HAP-1 (cell line): ENCODE results near the gene WDR70.
"Not testable (repeated sequence)": the region's sequence is repeated elsewhere in the genome, so short reads cannot be mapped to it uniquely, and the experiment has no call there.

Experiments
- DNase-seq, 2 experiments: peaks; one replicate each; pipeline ENCODE4 v3.0.0-alpha.2; 2016 to 2020; ENCODE audit warnings: low spot score in 2 of 2
- H3K27me3 ChIP-seq: fragments of 250-450 bp; sonication (Bioruptor Pico); 2 replicates; pipeline ENCODE4 v1.5.1; 2020; ENCODE audit warnings: low read depth, mild to moderate bottlenecking, moderate library complexity
- H3K36me3 ChIP-seq: fragments of 250-450 bp; sonication (Bioruptor Pico); replicated peaks from 2 replicates; pipeline ENCODE4 v1.5.1; 2020; ENCODE audit warnings: mild to moderate bottlenecking
- H3K4me1 ChIP-seq: fragments of 250-450 bp; sonication (Bioruptor Pico); 2 replicates; pipeline ENCODE4 v1.5.1; 2020; ENCODE audit warnings: mild to moderate bottlenecking
- H3K4me3 ChIP-seq: fragments of 250-450 bp; sonication (Bioruptor Pico); 2 replicates; pipeline ENCODE4 v1.5.1; 2020; ENCODE audit warnings: mild to moderate bottlenecking, moderate library complexity
- H3K9me3 ChIP-seq: fragments of 250-450 bp; sonication (Bioruptor Pico); 2 replicates; pipeline ENCODE4 v1.5.1; 2020; ENCODE audit warnings: mild to moderate bottlenecking, moderate library complexity
- in situ Hi-C: fragments of 300-500 bp; cut with MboI; formaldehyde crosslinking; loops from 3 replicates; pipeline ENCODE4 v1.14.3; 2020; ENCODE audit warnings: low sequenced_read_pairs, inconsistent platforms, mixed read lengths

WDR70 gene

GRCh38 chr5:37511646-37512045, 132.5 kb downstream of the WDR70 start:
- in situ Hi-C loops, result loop anchor here (25.0 kb wide), 1 partner anchor 99 kb away; no protein-coding TSS in a partner anchor
- Histone ChIP-seq H3K27me3 (no peaks in the 10 kb centered on the region), H3K4me1 (no peaks in the 10 kb centered on the region), H3K36me3 (no peaks in the 10 kb centered on the region), H3K4me3 (no peak overlapping the region), H3K9me3 (no peaks in the 10 kb centered on the region)
- no peak for DNase-seq

GRCh38 chr5:37514946-37515345, 135.8 kb downstream of the WDR70 start:
- Histone ChIP-seq H3K9me3 (no peaks in the 10 kb centered on the region), H3K4me1 (no peaks in the 10 kb centered on the region), H3K36me3 (no peaks in the 10 kb centered on the region), H3K27me3 (no peaks in the 10 kb centered on the region), H3K4me3 (no peak overlapping the region)
- in situ Hi-C loops, result loop anchor here (25.0 kb wide), 1 partner anchor 103 kb away; no protein-coding TSS in a partner anchor
- DNase-seq, result no peak

- DNase-seq, result no peak
- H3K27me3 ChIP-seq, result no peaks in the 10 kb centered on the region
- in situ Hi-C loops, result loop anchor here (25.0 kb wide), 1 partner anchor 105 kb away; no protein-coding TSS in a partner anchor
- no peaks in the 10 kb centered on the region for H3K36me3 ChIP-seq
- no peaks in the 10 kb centered on the region for H3K4me1 ChIP-seq
- H3K9me3 ChIP-seq, result no peaks in the 10 kb centered on the region
- no peak overlapping the region for H3K4me3 ChIP-seq
Measured at GRCh38 chr5:37517686-37518085, 138.6 kb downstream of the WDR70 start.

- H3K36me3 ChIP-seq, DNase-seq, H3K4me3 ChIP-seq, H3K4me1 ChIP-seq, H3K9me3 ChIP-seq, H3K27me3 ChIP-seq: not testable (repeated sequence)
- in situ Hi-C loops, result loop anchor here (25.0 kb wide), 1 partner anchor 106 kb away; no protein-coding TSS in a partner anchor
Measured at GRCh38 chr5:37518356-37518755, 139.2 kb downstream of the WDR70 start.

- Histone ChIP-seq H3K4me1 (no peaks in the 10 kb centered on the region), H3K9me3 (no peaks in the 10 kb centered on the region), H3K4me3 (no peak overlapping the region), H3K27me3 (no peaks in the 10 kb centered on the region), H3K36me3 (no peaks in the 10 kb centered on the region)
- in situ Hi-C loops, result loop anchor here (25.0 kb wide), 1 partner anchor 107 kb away; no protein-coding TSS in a partner anchor
- DNase-seq, result no peak
Measured at GRCh38 chr5:37519304-37519703, 140.2 kb downstream of the WDR70 start.

- in situ Hi-C loops, result loop anchor here (25.0 kb wide), 1 partner anchor 108 kb away; no protein-coding TSS in a partner anchor
- Histone ChIP-seq H3K4me1 (no peaks in the 10 kb centered on the region), H3K36me3 (no peaks in the 10 kb centered on the region), H3K9me3 (no peaks in the 10 kb centered on the region), H3K27me3 (no peaks in the 10 kb centered on the region), H3K4me3 (no peak overlapping the region)
- no peak for DNase-seq
Measured at GRCh38 chr5:37519807-37520206, 140.7 kb downstream of the WDR70 start.

GRCh38 chr5:37520811-37521210, 141.7 kb downstream of the WDR70 start:
- Histone ChIP-seq H3K36me3 (no peaks in the 10 kb centered on the region), H3K9me3 (no peaks in the 10 kb centered on the region), H3K4me1 (no peaks in the 10 kb centered on the region), H3K27me3 (no peaks in the 10 kb centered on the region), H3K4me3 (no peak overlapping the region)
- DNase-seq, result no peak
- in situ Hi-C loops, result loop anchor here (25.0 kb wide), 1 partner anchor 109 kb away; no protein-coding TSS in a partner anchor

GRCh38 chr5:37532976-37533740, 154.0 kb downstream of the WDR70 start:
- Histone ChIP-seq H3K36me3 (no peaks in the 10 kb centered on the region), H3K4me1 (peaks cover 5% of the 10 kb centered on the region), H3K27me3 (no peaks in the 10 kb centered on the region), H3K9me3 (no peaks in the 10 kb centered on the region), H3K4me3 (no peak overlapping the region)
- DNase-seq, result no peak
- in situ Hi-C loops, result no loop called here

GRCh38 chr5:37533851-37534250, 154.7 kb downstream of the WDR70 start:
- Histone ChIP-seq H3K27me3 (no peaks in the 10 kb centered on the region), H3K4me1 (peaks cover 5% of the 10 kb centered on the region), H3K36me3 (no peaks in the 10 kb centered on the region), H3K4me3 (no peak overlapping the region), H3K9me3 (no peaks in the 10 kb centered on the region)
- in situ Hi-C loops, result no loop called here
- DNase-seq, result no peak

GRCh38 chr5:37539459-37539858, 160.3 kb downstream of the WDR70 start:
- Histone ChIP-seq H3K9me3 (no peaks in the 10 kb centered on the region), H3K27me3 (no peaks in the 10 kb centered on the region), H3K4me3 (no peak overlapping the region), H3K36me3 (no peaks in the 10 kb centered on the region), H3K4me1 (no peaks in the 10 kb centered on the region)
- in situ Hi-C loops, result no loop called here
- DNase-seq, result no peak

GRCh38 chr5:37543216-37543615, 164.1 kb downstream of the WDR70 start:
- Histone ChIP-seq H3K4me3 (no peak overlapping the region), H3K27me3 (no peaks in the 10 kb centered on the region), H3K36me3 (no peaks in the 10 kb centered on the region), H3K9me3 (no peaks in the 10 kb centered on the region), H3K4me1 (no peaks in the 10 kb centered on the region)
- DNase-seq, result no peak
- in situ Hi-C loops, result no loop called here

- no peak for DNase-seq
- Histone ChIP-seq H3K27me3 (no peaks in the 10 kb centered on the region), H3K4me3 (no peak overlapping the region), H3K4me1 (no peaks in the 10 kb centered on the region), H3K9me3 (no peaks in the 10 kb centered on the region), H3K36me3 (no peaks in the 10 kb centered on the region)
- in situ Hi-C loops, result no loop called here
Measured at GRCh38 chr5:37549411-37549810, 170.3 kb downstream of the WDR70 start.

- H3K9me3 ChIP-seq, result no peaks in the 10 kb centered on the region
- in situ Hi-C loops, result no loop called here
- H3K4me3 ChIP-seq, result no peak overlapping the region
- H3K4me1 ChIP-seq, result no peaks in the 10 kb centered on the region
- DNase-seq, result no peak
- H3K36me3 ChIP-seq, result no peaks in the 10 kb centered on the region
- H3K27me3 ChIP-seq, result no peaks in the 10 kb centered on the region
Measured at GRCh38 chr5:37552161-37552560, 173.0 kb downstream of the WDR70 start.

- Histone ChIP-seq H3K4me3 (no peak overlapping the region), H3K27me3 (no peaks in the 10 kb centered on the region), H3K9me3 (no peaks in the 10 kb centered on the region), H3K36me3 (no peaks in the 10 kb centered on the region), H3K4me1 (peaks cover 2% of the 10 kb centered on the region; the same call in 1 of the 2 replicates)
- in situ Hi-C loops, result no loop called here
- DNase-seq, result no peak
Measured at GRCh38 chr5:37552770-37553719, 173.9 kb downstream of the WDR70 start.
